Stimulated activated CD4-positive, alpha-beta T cell treated with anti-CD3 and anti-CD28 coated beads, Interleukin-2, amount 100 ng/mL, for 48 hours (primary cell): ENCODE results near the gene ZNF219.

ENCODE experiments used
- DNase-seq, 2 donors: peaks; one replicate each; pipeline ENCODE4 v3.0.0-alpha.2; 2020

ZNF219 gene

DNA sequence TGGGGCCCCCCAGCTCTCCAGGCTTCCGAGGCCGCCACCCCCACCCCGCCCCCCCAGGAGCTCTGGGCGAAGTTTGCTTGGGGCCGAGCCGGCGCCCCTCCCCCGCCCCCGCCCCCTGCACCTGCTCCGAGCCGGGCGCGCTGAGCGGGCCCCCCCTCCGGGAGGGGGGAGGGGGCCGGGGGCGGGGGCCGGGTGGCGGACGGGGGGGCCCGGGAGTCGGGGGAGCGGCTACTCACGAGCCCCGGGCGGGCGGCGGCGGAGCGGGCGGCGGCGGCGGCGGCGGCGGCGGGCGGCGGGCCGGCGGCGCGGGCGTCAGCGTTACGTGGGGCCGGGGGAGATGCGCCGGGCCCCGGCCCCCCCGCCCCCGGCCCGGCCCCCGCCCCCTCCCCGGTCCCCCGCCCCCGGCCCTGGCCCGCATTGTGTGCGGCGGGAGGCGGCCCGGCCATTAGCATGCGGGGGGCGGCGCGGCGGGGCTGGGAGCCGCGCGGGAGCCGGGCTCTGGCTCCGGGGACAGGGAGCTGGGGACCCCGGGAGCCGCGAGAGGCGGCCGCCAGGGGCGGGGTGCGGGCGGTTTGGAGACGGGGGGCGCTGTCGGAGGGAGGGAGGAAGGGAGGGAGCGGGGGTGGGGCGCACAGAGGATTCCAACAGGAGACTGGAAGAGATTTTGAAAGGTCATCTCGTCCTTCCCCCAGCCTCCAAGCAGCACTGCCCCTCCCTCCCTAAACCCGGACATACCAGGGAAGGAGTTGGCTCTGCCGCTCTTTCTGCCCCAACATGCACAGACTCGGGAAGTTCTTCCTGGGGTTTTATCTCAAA lies at the start of gene ZNF219:
ZNF219 (minus strand) TSS at position 580 of the 816 bp plus-strand sequence. CDS start 5,064 bp downstream, outside the sequence.
- DNase-seq = no peak

DNA sequence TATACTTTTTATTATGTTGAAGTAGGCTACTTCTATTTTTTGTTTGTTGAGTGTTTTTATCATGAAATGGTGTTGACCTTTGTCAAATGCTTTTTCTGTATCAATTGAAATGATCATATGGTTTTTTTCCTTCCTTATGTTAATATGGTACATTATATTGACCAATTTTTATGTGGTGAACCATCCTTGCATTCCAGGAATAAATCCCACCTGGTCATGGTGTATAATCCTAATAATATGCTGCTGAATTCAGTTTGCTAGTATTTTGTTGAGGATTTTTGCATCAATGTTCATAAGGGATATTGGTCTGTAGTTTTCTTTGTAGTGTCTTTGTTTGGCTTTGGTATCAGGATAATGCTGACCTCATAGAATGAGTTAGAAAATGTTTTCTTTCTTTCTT lies 47.0 kb upstream of the ZNF219 start:
- no peak for DNase-seq

DNA sequence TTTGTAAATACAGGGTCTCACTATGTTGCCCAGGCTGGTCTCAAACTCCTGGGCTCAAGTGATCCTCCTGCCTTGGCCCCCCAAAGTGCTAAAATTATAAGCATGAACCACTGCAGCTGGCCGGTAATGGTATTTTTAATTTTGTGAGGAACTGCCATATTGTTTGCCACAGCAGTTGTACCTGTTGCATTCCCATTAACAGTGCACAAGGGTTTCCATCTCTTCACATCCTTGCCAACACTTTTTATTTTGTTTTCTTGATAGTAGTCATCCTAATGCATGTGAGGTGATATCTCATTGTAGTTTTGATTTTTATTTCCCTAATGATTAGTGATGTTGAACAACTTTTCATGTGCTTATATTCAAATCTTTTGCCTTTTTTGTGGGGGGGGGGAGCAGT lies 43.9 kb upstream of the ZNF219 start:
- DNase-seq = no peak

DNA sequence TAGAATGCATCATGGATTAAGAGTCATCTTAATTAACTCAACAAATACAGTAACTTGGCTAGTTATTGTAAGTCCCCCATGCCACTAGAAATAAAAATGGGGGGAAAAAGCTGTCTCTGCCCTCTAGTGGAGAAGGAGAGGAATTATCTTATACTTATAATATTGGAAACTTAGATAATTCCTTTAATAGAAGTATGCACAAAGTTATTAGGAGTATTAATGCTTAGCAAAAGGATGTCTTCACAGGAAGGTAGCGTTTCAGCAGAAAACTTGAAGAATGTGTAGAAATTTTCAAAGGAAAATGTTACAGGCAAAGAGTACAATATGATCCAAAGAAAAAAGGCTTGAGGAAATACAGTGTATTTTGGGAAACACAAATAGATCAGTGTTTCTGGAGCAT lies 37.6 kb upstream of the ZNF219 start:
- DNase-seq = no peak

DNA sequence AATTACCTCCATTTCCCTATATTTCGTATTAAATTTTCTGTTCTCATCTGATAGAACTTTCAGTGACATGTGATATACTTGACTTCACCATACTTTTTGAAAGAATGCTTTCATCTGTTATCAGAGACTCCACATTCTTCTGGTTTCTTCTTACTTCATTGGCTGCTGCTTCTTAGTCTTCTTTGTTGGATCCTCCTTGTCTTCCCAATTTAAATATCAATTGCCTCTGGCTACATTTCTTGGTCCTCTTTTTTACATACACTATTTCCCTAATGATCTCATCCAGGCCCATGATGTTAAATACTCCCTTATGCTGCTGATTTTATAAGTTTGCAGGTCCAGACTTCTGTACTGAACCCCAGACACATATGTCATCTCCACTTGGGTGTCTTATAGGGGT lies 35.4 kb upstream of the ZNF219 start:
- DNase-seq = no peak

DNA sequence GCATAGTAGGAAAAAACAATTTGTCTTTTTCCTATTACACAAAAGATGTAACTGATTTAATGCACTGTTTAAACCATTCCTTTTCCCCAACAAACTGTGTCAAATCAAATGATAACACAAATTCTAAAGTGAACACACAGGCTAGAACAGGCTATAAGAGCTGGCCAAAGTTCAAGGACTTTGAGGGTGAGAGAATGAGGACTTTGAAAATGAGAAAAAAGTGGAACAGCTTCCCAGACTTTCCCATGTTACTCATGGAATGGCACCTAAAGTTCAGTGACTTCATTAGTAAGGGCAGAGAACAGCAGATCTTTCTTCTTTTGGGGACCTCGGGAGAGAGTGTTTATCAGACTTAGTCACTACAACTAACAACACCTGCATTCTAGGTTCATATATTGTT lies 25.0 kb upstream of the ZNF219 start:
- DNase-seq = no peak

DNA sequence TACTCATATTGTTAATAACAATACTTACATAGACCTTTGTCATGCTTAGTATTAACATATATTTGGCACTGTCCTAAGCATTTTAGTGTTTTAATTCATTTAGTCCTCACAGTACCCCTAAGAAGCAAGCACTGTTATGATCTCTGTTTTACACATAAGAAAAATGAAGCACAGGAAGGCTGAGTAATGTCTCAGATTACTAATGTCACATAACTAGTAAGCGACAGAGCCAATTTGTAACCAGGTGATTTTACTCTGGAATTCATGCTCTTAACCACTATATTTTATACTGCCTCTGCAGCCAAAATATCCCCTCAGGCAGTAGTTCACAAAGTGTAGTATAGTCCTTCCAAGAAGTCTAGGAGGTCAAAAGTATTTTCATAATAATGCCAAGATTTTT lies 22.7 kb upstream of the ZNF219 start:
- DNase-seq = no peak

DNA sequence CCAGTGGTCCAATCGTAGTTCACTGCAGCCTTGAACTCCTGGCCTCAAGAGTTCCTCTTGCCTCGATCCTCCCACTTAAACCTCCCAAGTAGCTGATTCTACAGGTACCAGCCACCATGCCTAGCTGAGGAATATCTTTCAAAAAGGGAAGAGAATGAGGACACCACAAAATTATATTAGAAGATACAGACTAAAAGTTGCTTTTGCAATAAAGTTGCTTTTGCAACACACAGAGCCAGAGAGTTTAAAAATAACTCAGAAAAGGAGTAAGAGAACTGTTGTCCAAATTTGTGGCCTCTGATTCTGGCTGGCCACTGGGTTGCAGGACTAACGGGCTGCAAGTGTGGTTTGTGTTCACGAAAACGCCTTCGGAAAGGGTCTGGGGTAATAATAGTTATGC lies 22.2 kb upstream of the ZNF219 start:
- DNase-seq = no peak

DNA sequence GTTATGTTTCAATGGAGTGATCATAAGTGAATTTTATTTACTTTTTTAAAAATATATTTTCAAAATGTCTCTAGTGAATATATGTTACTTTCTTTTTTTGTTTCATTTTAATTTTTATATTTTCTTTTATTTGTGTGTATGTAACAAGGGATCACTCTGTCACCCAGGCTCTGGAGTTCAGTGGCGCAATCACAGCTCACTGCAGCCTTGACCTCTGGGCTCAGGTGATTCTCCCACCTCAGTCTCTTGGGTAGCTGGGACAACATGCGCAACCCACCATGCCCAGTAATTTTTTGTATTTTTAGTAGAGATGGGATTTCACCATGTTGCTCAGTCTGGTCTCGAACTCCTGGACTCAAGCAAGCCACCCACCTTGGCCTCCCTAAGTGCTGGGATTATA lies 20.5 kb upstream of the ZNF219 start:
- no peak for DNase-seq

DNA sequence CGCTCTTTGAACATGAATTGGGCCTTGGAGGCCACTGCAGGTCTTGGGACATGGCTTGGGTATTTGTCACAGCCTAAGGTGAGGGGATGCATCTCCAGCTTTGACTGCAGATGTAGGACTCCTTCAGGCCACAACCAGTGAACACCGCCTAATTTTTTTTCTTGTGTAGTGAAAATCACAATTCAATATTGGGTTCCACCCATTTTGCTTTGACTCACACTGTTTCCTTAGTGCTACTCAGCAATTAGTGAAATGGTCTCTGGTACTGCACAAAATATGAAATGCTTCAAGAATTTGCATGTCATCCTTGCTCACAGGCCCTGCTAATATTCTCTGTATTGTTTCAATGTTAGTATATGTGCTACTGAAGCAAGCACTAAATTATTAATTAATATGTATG lies 14.9 kb upstream of the ZNF219 start:
- no peak for DNase-seq

DNA sequence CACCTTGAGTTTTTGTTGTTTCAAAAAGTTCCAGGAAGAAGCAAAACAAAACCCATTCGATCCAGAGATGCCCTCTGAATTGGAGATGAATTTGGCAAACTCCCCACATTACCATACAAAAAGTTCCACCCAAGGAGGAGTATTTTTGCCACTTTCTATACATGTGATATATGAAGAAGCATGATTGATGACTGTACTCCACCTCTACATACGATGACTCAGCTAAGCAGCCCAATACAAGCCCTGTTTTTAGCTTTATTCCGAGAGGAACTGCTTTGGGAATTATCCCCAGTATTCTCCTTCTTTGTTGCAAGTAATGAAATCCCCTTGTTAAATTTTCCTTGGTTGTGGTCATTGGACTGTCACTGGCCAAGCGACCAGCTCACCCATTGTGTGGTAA lies 13.8 kb upstream of the ZNF219 start:
- no peak for DNase-seq

DNA sequence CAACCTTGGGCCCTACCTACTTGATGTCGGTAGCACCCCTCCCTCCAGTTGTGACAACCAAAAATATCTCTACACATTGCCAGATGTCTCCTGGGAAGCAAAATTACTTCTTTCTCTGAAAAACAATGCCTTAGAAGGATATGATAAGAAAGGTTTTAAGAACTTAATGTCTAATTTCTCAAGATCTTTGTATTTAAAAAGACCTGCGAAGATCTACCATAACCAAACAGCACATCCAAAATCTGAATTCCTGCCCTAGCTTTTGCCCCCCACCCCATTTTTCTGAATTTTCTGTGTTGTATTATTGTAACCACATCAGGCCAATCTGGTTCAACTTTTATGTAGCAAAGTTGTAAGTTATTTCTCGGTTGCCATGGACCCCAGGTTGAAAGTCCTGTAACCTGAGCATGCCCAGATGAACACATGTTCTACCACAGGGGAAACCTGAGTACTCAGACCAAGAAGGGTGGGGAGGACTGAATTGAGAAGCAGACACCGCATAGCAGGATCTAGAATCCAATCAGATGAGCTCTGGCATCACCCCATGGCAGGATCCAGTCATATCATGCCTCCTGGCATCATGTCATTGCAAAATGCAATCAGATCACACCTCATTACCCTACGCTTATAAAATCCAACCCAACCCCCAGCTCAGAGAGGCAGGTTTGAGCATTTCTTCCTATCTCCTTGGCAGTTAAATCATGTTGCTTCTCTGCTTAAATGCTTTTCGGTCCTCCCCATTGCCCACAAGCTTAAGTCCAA lies 11.1 kb upstream of the ZNF219 start:
- DNase-seq = no peak

DNA sequence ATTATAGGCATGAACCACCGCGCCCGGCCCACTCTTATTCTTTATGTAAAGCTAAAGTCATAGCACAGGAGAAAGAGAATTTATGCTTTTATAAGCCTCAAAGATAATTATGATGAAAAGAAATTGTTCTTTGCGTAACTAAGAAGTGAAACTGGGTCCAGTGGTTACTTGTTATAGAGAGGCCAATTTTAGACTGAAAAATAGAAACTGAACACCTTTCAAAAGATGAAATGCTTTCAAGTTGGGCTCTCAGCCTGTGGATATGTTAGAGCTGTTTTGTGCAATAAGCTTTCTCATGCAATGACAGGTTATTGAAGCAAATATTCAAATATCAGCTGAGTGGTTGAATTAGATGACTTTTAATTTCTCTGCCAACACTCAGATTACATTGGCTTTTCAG lies 10.3 kb upstream of the ZNF219 start:
- DNase-seq = no peak

DNA sequence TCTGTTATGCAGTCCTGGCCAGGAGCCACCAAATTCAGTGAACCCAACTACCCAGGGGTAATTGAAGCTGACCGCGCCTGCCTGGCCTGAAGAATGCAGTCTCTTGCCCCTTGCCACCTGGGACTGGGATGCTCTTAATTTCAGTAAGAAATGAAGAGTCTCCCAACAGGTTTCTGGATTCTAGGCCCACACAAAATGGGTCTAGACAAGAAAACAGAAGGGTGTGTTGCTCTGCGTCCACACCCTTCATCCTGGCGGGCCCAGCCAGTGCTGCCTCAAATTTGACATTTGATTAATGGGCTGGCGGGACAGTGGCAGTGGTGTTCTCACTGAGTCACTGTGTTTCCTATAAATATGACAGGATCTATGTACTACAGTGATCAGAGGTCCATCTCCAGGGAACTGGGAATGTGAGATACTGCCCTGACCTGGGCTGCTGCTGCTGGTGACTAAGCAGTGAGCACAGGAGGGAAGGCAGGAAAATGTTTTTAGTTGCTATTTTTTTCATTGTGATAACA lies 8.9 kb upstream of the ZNF219 start:
- no peak for DNase-seq

DNA sequence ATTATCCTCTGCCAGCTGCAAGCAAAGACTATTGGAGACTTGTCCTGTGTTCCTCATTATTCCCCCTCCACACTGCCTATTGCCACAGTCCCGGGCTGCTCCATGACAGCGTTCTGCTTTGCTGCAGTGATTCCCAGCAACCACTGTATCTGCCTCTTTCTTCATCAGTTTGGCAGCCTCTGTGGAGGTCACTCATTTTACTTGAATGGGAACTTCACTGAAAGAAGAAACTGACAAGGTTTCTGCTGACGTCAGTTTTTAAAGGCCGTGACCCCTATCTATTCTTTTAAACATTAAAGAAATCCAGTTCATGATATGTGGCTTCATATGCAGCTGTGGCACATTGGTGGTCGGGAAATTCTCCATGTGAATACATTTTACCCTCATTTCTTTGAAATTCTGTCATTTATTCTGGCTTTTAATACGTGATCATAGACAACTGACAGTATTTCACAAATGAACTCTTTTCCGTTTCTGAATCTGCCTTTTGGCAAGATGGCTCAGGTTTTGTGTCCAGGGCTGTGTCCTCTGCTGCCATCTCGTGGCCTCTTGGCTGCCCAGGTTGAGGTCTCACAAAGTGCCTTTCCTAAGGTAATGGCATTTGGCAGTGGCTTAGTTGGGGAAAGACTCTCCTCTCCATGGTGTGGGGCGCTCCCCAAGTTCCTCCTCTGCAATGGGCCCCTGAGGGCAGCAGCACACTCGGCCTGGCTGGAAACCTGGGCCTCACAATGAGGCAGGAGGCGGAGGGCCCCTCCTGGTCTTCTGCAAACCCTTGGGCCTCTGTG lies 8.2 kb upstream of the ZNF219 start:
- peak; percentile 72 to 79 for DNase-seq

DNA sequence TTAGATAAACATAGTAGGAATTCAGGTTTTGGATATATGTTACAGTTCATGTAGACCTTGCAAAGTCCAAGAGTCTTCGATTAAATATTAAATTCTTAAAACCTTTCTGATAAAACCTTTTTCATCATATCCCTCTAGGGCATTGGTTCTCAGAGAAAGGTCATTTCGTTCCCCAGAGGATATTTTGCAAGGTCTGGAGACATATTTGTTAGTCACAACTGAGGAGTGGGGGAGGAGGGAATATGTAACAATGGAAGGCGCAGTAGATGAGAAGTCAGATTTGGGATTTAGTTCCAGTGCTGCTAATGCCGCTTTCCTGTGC lies 7.7 kb upstream of the ZNF219 start:
- DNase-seq = no peak

DNA sequence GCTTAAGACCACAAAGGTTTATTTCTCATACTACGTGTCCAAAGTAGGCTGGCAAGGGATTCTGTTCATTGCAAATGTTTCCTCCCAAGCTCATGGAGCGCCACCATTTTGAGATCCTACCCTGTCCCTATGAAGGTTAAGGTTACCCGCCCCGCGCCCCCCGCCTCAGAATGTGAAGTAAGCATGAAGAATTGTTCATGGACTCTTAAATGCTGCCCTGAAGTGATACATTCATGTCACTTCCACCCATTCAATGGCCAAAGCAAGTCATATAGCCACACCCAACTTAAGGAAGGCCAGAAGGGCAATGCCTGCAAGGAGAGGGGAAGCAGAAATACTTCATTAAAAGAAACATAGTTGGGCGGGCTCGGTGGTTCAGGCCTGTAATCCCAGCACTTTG lies 6.6 kb upstream of the ZNF219 start:
- DNase-seq = no peak

DNA sequence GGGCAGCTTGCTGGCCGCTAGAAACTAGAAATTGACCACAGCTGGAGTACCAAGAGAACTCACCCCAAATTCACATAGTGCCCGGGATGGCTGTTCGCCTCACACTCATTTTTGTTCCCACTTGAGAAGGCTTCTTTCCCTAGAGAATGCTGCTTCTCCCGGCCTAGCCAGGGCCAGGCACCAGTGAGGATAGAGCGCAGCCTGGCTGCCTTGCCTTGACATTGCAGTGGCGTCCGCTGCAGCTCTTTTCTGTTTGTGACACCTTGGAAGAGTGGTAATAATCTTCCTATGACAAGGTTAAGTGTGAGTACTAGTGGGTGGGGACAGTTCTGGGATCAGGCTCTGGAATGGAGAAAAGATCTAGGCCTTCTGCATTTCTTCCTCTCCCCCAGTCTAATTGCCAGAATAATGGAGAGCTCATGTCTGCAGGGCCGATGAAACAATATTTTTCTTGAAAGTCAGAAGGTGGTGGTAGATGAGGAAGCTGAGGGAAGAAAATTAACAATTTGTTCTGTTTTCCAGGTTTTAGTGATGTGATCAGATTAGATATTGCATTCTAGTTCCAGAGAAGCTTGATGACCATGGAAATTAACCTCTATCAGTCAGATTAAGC lies 6.1 kb upstream of the ZNF219 start:
- DNase-seq = peak; percentile 48 to 61

DNA sequence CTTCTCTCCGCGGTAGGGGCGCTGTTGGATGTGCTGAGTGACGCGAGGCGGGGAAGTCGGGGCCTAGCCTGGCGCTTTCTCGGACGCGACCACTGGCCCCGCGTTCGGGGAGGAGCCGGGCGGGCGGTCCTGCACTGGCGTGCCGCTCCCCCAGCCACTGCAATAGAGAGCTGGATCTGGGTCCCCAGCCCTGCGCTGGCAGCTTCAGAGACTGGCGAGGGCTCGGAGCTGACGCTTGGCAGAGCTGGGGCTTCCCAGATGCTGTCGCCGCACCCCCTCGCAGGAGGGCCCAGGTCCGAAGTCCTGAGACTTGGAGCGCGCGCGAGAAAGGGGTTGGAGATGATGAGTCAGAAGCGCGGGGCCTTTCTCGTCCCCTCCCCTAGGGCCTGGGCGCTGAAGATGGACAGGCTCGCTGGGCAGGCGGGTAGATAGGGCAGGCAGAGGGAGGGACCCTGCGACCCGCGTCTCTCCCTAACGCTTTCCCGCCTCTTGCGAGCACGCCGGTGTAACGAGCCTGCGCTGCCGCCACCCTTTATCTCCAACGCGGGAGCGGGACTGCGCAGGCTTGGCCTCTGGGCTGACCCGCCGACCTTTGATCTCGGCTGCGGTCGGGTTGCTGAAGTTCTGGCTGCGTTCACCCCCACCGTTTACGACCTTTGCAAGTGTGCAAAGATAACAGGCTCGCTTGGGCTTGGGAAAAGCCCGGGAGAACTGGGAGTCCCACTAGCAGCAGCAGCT lies 5.4 kb upstream of the ZNF219 start:
- peak; percentile 89 to 90 for DNase-seq

DNA sequence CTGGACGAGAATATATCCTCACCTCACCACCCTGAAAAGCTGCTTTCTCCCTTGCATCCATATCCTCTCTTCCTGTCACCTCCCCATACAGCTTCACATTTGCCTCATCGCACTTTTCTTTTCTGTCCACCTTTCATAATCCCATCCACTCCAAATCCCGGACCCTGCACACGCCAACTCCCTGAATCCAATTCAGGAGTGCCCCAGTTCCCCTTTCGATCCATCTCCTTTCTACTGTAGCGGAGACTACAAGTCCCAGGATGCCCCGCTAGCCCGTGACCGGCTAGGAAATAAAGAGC lies 4.9 kb upstream of the ZNF219 start:
- DNase-seq = no peak

DNA sequence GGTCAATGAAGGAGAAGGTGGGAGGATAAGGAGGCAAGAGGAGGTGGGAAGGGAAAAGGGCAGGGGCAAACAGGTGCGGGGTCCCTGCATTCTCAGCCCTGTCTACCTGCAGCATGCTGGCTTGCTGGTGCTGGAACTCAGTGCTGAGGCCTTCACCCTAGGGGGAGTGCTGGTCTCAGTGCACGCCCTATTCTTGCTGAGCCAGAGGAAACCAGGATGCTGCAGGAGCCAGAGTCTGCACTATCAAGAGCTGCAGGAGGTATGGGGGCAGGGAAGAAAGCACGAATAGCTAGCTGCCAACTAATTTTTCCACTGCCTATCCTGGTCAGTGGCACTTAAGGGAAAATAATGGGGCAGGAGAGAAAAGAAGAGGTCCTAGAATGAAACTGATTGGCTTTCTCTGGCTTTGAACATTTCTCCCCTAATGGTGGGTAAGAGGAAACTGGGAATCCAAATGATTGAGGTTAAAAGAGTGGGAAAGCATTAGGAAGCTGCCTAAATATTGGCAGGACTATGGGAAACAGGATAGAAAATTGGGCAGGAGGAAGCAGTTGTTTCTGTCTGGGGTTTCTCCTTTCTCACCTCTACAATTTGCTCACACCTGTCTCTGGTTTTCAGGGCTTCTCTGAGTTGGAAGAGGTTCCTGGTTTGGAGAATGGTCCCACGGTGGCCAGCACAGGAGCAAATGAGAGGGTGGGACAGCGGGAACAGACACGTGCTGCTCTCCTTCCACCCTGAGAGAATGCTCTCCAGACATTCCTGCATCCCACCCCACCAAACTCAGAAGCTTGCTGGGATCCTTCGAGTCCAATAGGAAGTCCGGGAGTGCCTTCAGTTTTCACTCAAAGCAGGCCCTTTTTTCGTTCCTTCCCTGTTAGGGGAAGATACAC lies 4.3 kb upstream of the ZNF219 start:
- no peak for DNase-seq
